GM23248 (cell line): ENCODE results near the gene GPR39. TPM values are rescaled to one million over a fixed set of nuclear protein-coding genes. Genes with fewer than 3 reads are reported as not detected.

Experiments used
- DNase-seq: peaks from one replicate; pipeline ENCODE4 v3.0.0-alpha.2; 2015
- H2AFZ ChIP-seq: fragments of 200-600 bp; sonication (generic); 2 replicates; pipeline ENCODE4 v1.6.1; 2016; ENCODE audit warnings: antibody characterized with exemption
- H3F3A ChIP-seq: fragments of 200-600 bp; sonication (generic); 2 replicates; pipeline ENCODE4 v1.6.1; 2016; ENCODE audit warnings: mild to moderate bottlenecking, antibody characterized with exemption, mixed run types; ENCODE audit not compliant: insufficient read depth
- H3K27ac ChIP-seq: fragments of 200-600 bp; sonication (generic); 2 replicates; pipeline ENCODE4 v1.5.1; 2016; ENCODE audit warnings: mild to moderate bottlenecking
- H3K27me3 ChIP-seq: fragments of 200-600 bp; sonication (generic); replicated peaks from 2 replicates; pipeline ENCODE4 v1.6.1; 2016; ENCODE audit warnings: mild to moderate bottlenecking; ENCODE audit not compliant: insufficient read depth
- H3K36me3 ChIP-seq: fragments of 200-600 bp; sonication (generic); 2 replicates; pipeline ENCODE4 v1.6.1; 2016; ENCODE audit warnings: low read depth, mild to moderate bottlenecking
- H3K4me1 ChIP-seq: fragments of 200-600 bp; sonication (generic); 2 replicates; pipeline ENCODE4 v1.6.1; 2016; ENCODE audit warnings: mild to moderate bottlenecking; ENCODE audit not compliant: insufficient read depth
- H3K4me2 ChIP-seq: fragments of 200-600 bp; sonication (generic); one replicate; pipeline ENCODE4 v1.6.1; 2016; ENCODE audit warnings: mild to moderate bottlenecking; ENCODE audit not compliant: unreplicated experiment
- H3K4me3 ChIP-seq: fragments of 200-600 bp; sonication (generic); 2 replicates; pipeline ENCODE4 v1.5.1; 2016; ENCODE audit warnings: mild to moderate bottlenecking
- H3K79me2 ChIP-seq: fragments of 200-600 bp; sonication (generic); 2 replicates; pipeline ENCODE4 v1.6.1; 2016; ENCODE audit warnings: mild to moderate bottlenecking; ENCODE audit not compliant: insufficient read depth
- H3K9ac ChIP-seq: fragments of 200-600 bp; sonication (generic); 2 replicates; pipeline ENCODE4 v1.6.1; 2016; ENCODE audit warnings: mild to moderate bottlenecking
- H3K9me2 ChIP-seq: fragments of 200-600 bp; sonication (generic); 2 replicates; pipeline ENCODE4 v1.6.1; 2016; ENCODE audit warnings: mixed run types, mild to moderate bottlenecking, moderate library complexity; ENCODE audit not compliant: insufficient read depth
- H3K9me3 ChIP-seq: fragments of 200-600 bp; sonication (generic); one replicate; pipeline ENCODE4 v1.6.1; 2017; ENCODE audit warnings: low read depth
- H4K20me1 ChIP-seq: fragments of 200-600 bp; sonication (generic); 2 replicates; pipeline ENCODE4 v1.6.0; 2016; ENCODE audit not compliant: insufficient read depth
- EZH2 ChIP-seq: fragments of 200-600 bp; sonication (generic); IDR thresholded peaks from 2 replicates; pipeline ENCODE4 v1.6.1; 2018; ENCODE audit warnings: antibody characterized with exemption, mild to moderate bottlenecking; ENCODE audit not compliant: insufficient read depth, poor library complexity, severe bottlenecking
- EZH2phosphoT487 ChIP-seq: fragments of 200-600 bp; sonication (generic); IDR thresholded peaks from 2 replicates; pipeline ENCODE4 v1.6.1; 2018; ENCODE audit warnings: antibody characterized with exemption, moderate library complexity, mild to moderate bottlenecking, low read depth; ENCODE audit not compliant: insufficient read depth
- WGBS, 2 experiments: methylation state at CpG; one replicate each; pipeline ENCODE4 v1.1.6; 2015 to 2017; ENCODE audit warnings: low lambda C conversion rate in 2 of 2, low coverage in 1 of 2; ENCODE audit errors: missing lambda C conversion rate in 2 of 2; 5-methylcytosine and 5-hydroxymethylcytosine counted together
- in situ Hi-C: fragments of 300-500 bp; cut with MboI; formaldehyde crosslinking; loops from 2 replicates; pipeline ENCODE4 v1.15.0; 2020
- polyA plus RNA-seq: library from polyadenylated mRNA; unstranded; fragments of >200 nt; fragmentation: Nextera tagmentation; extraction: Ambion mirVana; gene quantifications from 2 replicates; pipeline ENCODE4 v1.2.1, GENCODE V29; 2016
- total RNA-seq: library from RNA; depleted of rRNA; stranded (reverse); fragments of >200 nt; shearing (Covaris generic); gene quantifications from 2 replicates; pipeline ENCODE4 v1.2.3, GENCODE V29; 2014

Gene GPR39
- total and polyA plus RNA-seq, 2 experiments from 2014 or later: 1.6 to 2.6 TPM

DNA sequence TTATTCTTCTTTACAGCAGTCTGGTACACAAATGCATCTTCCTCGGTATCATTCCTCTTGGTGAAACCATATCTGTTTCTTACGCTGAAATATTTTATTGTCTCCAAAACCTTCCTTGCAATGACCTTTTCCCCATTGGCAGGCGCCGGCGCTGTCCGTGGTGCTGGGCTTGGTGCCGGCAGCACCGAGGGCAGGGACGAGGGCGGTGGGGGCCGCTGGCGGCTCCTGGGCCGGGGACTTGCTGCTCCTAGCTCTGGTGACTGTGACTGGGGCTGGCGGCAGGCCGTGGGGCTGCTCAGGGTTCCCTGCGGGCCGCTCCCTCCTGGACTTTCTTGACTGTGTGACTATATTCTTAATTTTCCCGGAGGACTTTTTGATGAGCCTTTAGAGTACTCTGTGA lies 72.5 kb downstream of the GPR39 start:
- Histone ChIP-seq H3K4me1 (no peaks in the 10 kb centered on the region), H3K9ac (no peak overlapping the region), H3K4me3 (no peak overlapping the region), H3F3A (no peaks in the 10 kb centered on the region), H3K9me2 (no peaks in the 10 kb centered on the region), H3K4me2 (no peak overlapping the region), H4K20me1 (no peaks in the 10 kb centered on the region), H3K79me2 (no peaks in the 10 kb centered on the region), H3K36me3 (no peaks in the 10 kb centered on the region), H3K9me3 (no peaks in the 10 kb centered on the region), H3K27me3 (no peaks in the 10 kb centered on the region), H3K27ac (no peak overlapping the region), H2AFZ (no peak overlapping the region)
- no peak for TF ChIP-seq EZH2
- in situ Hi-C loops: no loop called here
- 9 to 14% methylated on average over 18 of the region's 18 CpGs for WGBS, 2 experiments
- DNase-seq: peak; percentile 50

- Histone ChIP-seq H3F3A (no peaks in the 10 kb centered on the region), H3K27me3 (no peaks in the 10 kb centered on the region), H4K20me1 (no peaks in the 10 kb centered on the region), H3K4me3 (no peak overlapping the region), H3K36me3 (no peaks in the 10 kb centered on the region), H3K9ac (no peak overlapping the region), H3K27ac (no peak overlapping the region), H3K9me3 (no peaks in the 10 kb centered on the region), H3K9me2 (no peaks in the 10 kb centered on the region), H3K4me1 (no peaks in the 10 kb centered on the region), H3K79me2 (no peaks in the 10 kb centered on the region), H2AFZ (no peak overlapping the region), H3K4me2 (no peak overlapping the region)
- WGBS, 2 experiments: 54 to 65% methylated on average over 2 of the region's 2 CpGs
- in situ Hi-C loops: no loop called here
- TF ChIP-seq EZH2 (no peak), EZH2phosphoT487 (no peak)
- no peak for DNase-seq
Measured at GRCh38 chr2:132495881-132496280, 79.3 kb downstream of the GPR39 start.

GRCh38 chr2:132496555-132496954 lies 80.0 kb downstream of the GPR39 start:
- TF ChIP-seq EZH2phosphoT487 (no peak), EZH2 (no peak)
- 8 to 15% methylated on average over 4 of the region's 4 CpGs for WGBS, 2 experiments
- Histone ChIP-seq H3K79me2 (no peaks in the 10 kb centered on the region), H3K4me3 (no peak overlapping the region), H3K36me3 (no peaks in the 10 kb centered on the region), H3K27ac (no peak overlapping the region), H3K9me2 (no peaks in the 10 kb centered on the region), H3K27me3 (no peaks in the 10 kb centered on the region), H3K4me2 (no peak overlapping the region), H4K20me1 (no peaks in the 10 kb centered on the region), H3K4me1 (no peaks in the 10 kb centered on the region), H3F3A (no peaks in the 10 kb centered on the region), H3K9ac (no peak overlapping the region), H2AFZ (no peak overlapping the region), H3K9me3 (no peaks in the 10 kb centered on the region)
- no peak for DNase-seq
- in situ Hi-C loops: no loop called here

GRCh38 chr2:132497591-132497990 lies 81.0 kb downstream of the GPR39 start:
- no peaks in the 10 kb centered on the region for H3K4me1 ChIP-seq
- no peak overlapping the region for H3K27ac ChIP-seq
- no peaks in the 10 kb centered on the region for H3K9me2 ChIP-seq
- H3K4me2 ChIP-seq: no peak overlapping the region
- no peaks in the 10 kb centered on the region for H3F3A ChIP-seq
- no peak overlapping the region for H3K9ac ChIP-seq
- H3K79me2 ChIP-seq: no peaks in the 10 kb centered on the region
- DNase-seq: peak; percentile 37
- H3K36me3 ChIP-seq: no peaks in the 10 kb centered on the region
- H4K20me1 ChIP-seq: no peaks in the 10 kb centered on the region
- TF ChIP-seq EZH2 (no peak), EZH2phosphoT487 (no peak)
- in situ Hi-C loops: no loop called here
- H3K27me3 ChIP-seq: no peaks in the 10 kb centered on the region
- H2AFZ ChIP-seq: no peak overlapping the region
- H3K9me3 ChIP-seq: no peaks in the 10 kb centered on the region
- no peak overlapping the region for H3K4me3 ChIP-seq

DNA sequence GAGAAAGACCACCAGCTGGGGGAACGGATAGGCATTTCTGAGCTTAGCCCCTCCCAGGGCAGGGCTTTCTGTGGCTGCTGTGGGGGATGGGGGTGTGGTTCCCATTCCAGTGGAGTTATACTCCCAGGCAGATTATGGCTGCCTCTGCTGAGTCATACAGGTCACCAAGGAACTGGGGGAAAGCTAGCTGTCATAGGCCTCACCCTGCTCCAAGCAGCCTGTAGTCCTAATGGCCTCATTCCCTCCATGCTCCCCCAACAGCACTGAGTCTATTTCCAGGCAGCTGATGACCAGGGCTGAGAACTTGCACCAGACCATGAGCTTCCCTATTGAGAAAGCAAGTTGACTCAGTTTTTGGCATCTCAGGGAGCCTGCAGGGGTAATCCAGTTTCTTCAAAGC lies 87.1 kb downstream of the GPR39 start:
- TF ChIP-seq EZH2phosphoT487 (no peak), EZH2 (no peak)
- no peak overlapping the region for H3K27ac ChIP-seq
- peak; percentile 62 for DNase-seq
- H3K4me1 ChIP-seq: no peaks in the 10 kb centered on the region
- H3K9ac ChIP-seq: no peak overlapping the region
- no peak overlapping the region for H3K4me3 ChIP-seq
- H2AFZ ChIP-seq: no peak overlapping the region
- H3F3A ChIP-seq: no peaks in the 10 kb centered on the region
- WGBS, 2 experiments: 33 to 53% methylated on average over 1 of the region's 1 CpG
- H3K9me3 ChIP-seq: no peaks in the 10 kb centered on the region
- H3K27me3 ChIP-seq: no peaks in the 10 kb centered on the region
- H3K79me2 ChIP-seq: no peaks in the 10 kb centered on the region
- H3K4me2 ChIP-seq: no peak overlapping the region
- no peaks in the 10 kb centered on the region for H3K36me3 ChIP-seq
- in situ Hi-C loops: no loop called here
- H4K20me1 ChIP-seq: no peaks in the 10 kb centered on the region
- no peaks in the 10 kb centered on the region for H3K9me2 ChIP-seq
